GM12878 (cell line): ENCODE measurements around the gene DLG1. TPM values are rescaled to one million over a fixed set of nuclear protein-coding genes. Genes with fewer than 3 reads are reported as not detected.
A peak's percentile ranks its signal among the peaks of the same experiment; 100 is the strongest.

Source experiments
- ATAC-seq: fragments of 200-7000 bp; cut with Tn5 transposase; 3 replicates; pipeline ENCODE4 v1.9.1; 2020; ENCODE audit warnings: mild to moderate bottlenecking, moderate library complexity
- BruUV-seq: library from RNA; stranded (reverse); fragments of 400-500 nt; replicated peaks from 2 replicates; lab custom pipeline; 2021; lab: Mats Ljungman, UMichigan
- CTCF ChIA-PET: fragments of 300-600 bp; sonication (Branson Sonifier 250); formaldehyde crosslinking; extraction: SDS; loops from one replicate; lab custom pipeline; 2021; ENCODE audit warnings: inconsistent platforms; lab: Yijun Ruan, JAX
- POLR2A ChIA-PET: fragments of 350-600 bp; formaldehyde crosslinking; extraction: SDS; loops from one replicate; lab custom pipeline; 2021; ENCODE audit warnings: inconsistent platforms; lab: Charles Lee
- RAD21 ChIA-PET: fragments of 300-600 bp; sonication (Branson Sonifier 250); formaldehyde crosslinking; loops from one replicate; lab custom pipeline; 2023; ENCODE audit warnings: antibody characterized with exemption; ENCODE audit not compliant: unreplicated experiment; lab: Charles Lee
- SMC1A ChIA-PET: fragments of 300-600 bp; sonication (Branson Sonifier 250); formaldehyde crosslinking; loops from one replicate; lab custom pipeline; 2023; ENCODE audit not compliant: unreplicated experiment, uncharacterized antibody; lab: Charles Lee
- DNase-seq: peaks from one replicate; pipeline ENCODE4 v3.0.0-alpha.2; 2011; ENCODE audit warnings: low read depth, low spot score
- FAIRE-seq: peaks from 3 replicates; lab custom pipeline; 2011; peaks lifted over from hg19 to GRCh38; lab: Jason Lieb, UNC
- H2AFZ ChIP-seq: 2 replicates; pipeline ENCODE4 v1.6.0; 2011; ENCODE audit warnings: low read depth, low read length, control low read depth; ENCODE audit not compliant: control insufficient read depth
- H3K27ac ChIP-seq: 2 replicates; pipeline ENCODE4 v1.5.1; 2011; ENCODE audit warnings: control low read depth; ENCODE audit not compliant: control insufficient read depth, insufficient read depth
- H3K27me3 ChIP-seq, 2 experiments: replicated peaks in 1 of 2; 2 replicates each; pipeline versions ENCODE4 v1.6.0 to v1.6.1; 2011; ENCODE audit warnings: low read length in 1 of 2; ENCODE audit not compliant: control insufficient read depth in 2 of 2, insufficient read depth in 2 of 2
- H3K36me3 ChIP-seq, 2 experiments: 2 replicates each; pipeline ENCODE4 v1.5.1; 2011; ENCODE audit warnings: low read length in 1 of 2; ENCODE audit not compliant: control insufficient read depth in 2 of 2, insufficient read depth in 2 of 2
- H3K4me1 ChIP-seq: 2 replicates; pipeline ENCODE4 v1.6.1; 2011; ENCODE audit warnings: mild to moderate bottlenecking, low read length, moderate library complexity, mixed read lengths; ENCODE audit not compliant: control insufficient read depth, insufficient read depth
- H3K4me2 ChIP-seq: 2 replicates; pipeline ENCODE4 v1.6.0; 2011; ENCODE audit warnings: control low read depth; ENCODE audit not compliant: control insufficient read depth, insufficient read depth
- H3K4me3 ChIP-seq: fragments of 200-600 bp; sonication (generic); 2 replicates; pipeline ENCODE4 v1.5.1; 2016
- H3K79me2 ChIP-seq: 2 replicates; pipeline ENCODE4 v1.6.0; 2011; ENCODE audit warnings: low read length; ENCODE audit not compliant: control insufficient read depth, insufficient read depth
- H3K9ac ChIP-seq: 2 replicates; pipeline ENCODE4 v1.8.0; 2011; ENCODE audit warnings: low read length, control low read depth, mixed read lengths; ENCODE audit not compliant: control insufficient read depth, insufficient read depth
- H3K9me3 ChIP-seq: replicated peaks from 3 replicates; pipeline ENCODE4 v1.5.1; 2011; ENCODE audit warnings: mild to moderate bottlenecking, low read length; ENCODE audit not compliant: control insufficient read depth, insufficient read depth
- H4K20me1 ChIP-seq: 2 replicates; pipeline ENCODE4 v1.6.0; 2011; ENCODE audit not compliant: control insufficient read depth, insufficient read depth
- HCFC1 ChIP-seq: fragments of 150-350 bp; IDR thresholded peaks from 2 replicates; pipeline ENCODE4 v1.6.1; 2014; ENCODE audit warnings: low read length
- PML ChIP-seq: IDR thresholded peaks from 2 replicates; pipeline ENCODE4 v1.6.1; 2012; ENCODE audit warnings: low read length, inconsistent platforms
- POLR2AphosphoS5 ChIP-seq: IDR thresholded peaks from 2 replicates; pipeline ENCODE4 v1.6.1; 2011; ENCODE audit warnings: mild to moderate bottlenecking, low read length, inconsistent platforms
- TARDBP ChIP-seq: IDR thresholded peaks from 2 replicates; pipeline ENCODE4 v1.6.1; 2016; ENCODE audit warnings: borderline replicate concordance
- WGBS: methylation state at CpG from one replicate; pipeline ENCODE4 v1.1.6; 2016; ENCODE audit warnings: low lambda C conversion rate; ENCODE audit not compliant: insufficient replicate concordance, insufficient coverage; ENCODE audit errors: missing lambda C conversion rate; 5-methylcytosine and 5-hydroxymethylcytosine counted together
- in situ Hi-C: fragments of 300-500 bp; cut with MboI; formaldehyde crosslinking; loops from 9 replicates; pipeline ENCODE4 v1.14.3; 2018; ENCODE audit warnings: mixed read lengths
- intact Hi-C: fragments of 100-400 bp; cut with micrococcal nuclease; formaldehyde crosslinking; loops from one replicate; pipeline ENCODE4 v1.14.2; 2022; ENCODE audit not compliant: unreplicated experiment
- polyA plus RNA-seq, 11 experiments: library from polyadenylated mRNA; depleted of rRNA in 4 of 11; unstranded in 6 of 11; stranded (reverse) in 5 of 11; fragments of >200 nt; fragmentation: Nextera tagmentation in 4 of 11; fragmentation: Illumina TruSeq in 1 of 11; extraction: Ambion mirVana in 4 of 11; extraction: Trizol in 1 of 11; gene quantifications; 1 replicate in 1 of 11; 2 replicates in 10 of 11; pipeline versions ENCODE4 v1.2.1 to v1.2.3, GENCODE V29; 2011 to 2016; ENCODE audit warnings: inconsistent platforms in 2 of 11, missing spikeins in 2 of 11, low read depth in 1 of 11
- total RNA-seq, 4 experiments: library from RNA; depleted of rRNA in 3 of 4; stranded (reverse); fragments of >200 nt in 3 of 4; fragmentation: Illumina TruSeq in 1 of 4; extraction: Trizol in 1 of 4; gene quantifications; 2 replicates each; pipeline versions ENCODE4 v1.2.1 to v1.2.3, GENCODE V29; 2013 to 2021
- TF ChIP-seq, protein P1 (sequence below): IDR thresholded peaks from 2 replicates; pipeline ENCODE4 v1.6.1; 2012; ENCODE audit warnings: low read depth, low read length, improper control_type of control experiment

DLG1 gene
- total and polyA plus RNA-seq, 10 of the 15 experiments (the other 5 are each of a cell fraction or from before 2014, with no cell fraction given), result 9.2 to 63.1 (median 40.1) TPM

DNA sequence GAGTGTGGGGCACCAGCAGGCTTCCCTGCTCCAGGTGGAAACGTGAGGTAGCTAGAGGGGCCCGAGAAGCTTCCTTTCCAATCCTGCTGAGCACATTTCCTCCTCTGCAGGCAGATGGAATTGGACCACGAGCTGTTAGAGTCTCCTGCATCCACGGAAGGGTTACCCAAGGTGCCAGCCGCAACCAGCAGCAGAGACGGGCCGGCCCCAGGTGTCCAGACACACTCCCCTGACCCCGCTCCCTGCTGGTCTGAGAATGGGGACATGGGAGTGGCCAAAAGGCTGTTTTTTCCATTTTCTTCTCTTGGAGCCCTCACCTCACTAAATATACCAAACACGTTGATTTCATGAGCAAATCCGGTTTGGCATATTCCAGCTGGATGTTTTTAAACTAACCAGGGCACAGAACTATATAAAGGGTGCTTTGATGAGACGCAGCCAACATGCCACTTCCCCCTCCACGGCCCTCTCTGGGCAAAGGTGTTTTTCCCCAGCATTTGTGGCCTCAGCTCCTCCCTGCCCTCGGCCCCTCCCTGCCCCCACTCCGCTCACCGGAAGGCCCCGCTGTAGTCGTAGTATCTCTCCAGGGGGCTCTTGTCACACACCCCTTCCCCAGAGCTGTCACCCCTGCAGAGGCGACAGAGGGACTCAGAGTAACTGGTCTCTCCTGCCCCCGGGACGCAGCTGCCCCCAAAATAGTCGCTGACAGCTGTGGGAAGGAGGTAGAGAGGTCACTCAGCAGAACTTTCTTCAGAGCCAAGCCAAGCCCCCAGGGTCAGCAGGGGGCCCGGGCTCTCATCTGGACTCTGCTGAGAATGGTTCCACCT, 275.8 kb downstream of the DLG1 start (continued):
- TF ChIP-seq, protein P1, sequence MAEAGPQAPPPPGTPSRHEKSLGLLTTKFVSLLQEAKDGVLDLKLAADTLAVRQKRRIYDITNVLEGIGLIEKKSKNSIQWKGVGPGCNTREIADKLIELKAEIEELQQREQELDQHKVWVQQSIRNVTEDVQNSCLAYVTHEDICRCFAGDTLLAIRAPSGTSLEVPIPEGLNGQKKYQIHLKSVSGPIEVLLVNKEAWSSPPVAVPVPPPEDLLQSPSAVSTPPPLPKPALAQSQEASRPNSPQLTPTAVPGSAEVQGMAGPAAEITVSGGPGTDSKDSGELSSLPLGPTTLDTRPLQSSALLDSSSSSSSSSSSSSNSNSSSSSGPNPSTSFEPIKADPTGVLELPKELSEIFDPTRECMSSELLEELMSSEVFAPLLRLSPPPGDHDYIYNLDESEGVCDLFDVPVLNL, result no peak
- no peak for TF ChIP-seq POLR2AphosphoS5

DNA sequence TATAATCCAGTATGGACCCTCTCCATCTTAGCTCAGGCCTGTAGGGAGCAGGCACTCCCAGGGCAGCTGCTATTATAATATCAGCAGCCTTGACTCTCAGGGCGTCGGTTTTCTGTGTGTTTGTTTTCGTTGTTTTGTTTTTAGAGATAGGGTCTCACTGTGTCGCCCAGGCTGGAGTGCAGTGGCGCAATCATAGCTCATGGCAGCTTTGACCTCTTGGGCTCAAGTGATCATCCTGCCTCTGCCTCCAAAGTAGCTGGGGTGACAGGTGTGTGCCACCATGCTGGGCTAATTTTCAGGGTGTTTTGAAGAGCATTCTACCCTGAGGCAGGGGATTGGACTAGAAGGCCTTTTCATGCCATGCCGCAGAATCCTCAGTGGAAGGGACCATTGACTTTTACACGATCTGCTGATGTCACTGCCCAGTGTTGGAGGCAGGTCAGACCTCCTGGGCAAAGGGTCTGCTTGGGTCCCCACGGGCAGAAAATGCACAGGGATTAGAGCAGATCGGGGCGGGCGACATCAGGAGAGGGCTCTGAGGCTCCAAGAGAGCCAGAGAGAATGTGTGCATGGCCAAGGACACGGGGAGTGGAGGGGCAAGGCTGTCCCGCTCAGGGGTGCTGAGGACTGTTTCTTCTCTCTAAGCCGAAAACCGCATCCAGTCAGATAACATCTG, 276.5 kb downstream of the DLG1 start:
- Histone ChIP-seq H3K9ac (no peak overlapping the region), H3K4me2 (no peak overlapping the region)
- SMC1A ChIA-PET, result interaction anchor here (2.6 kb wide), 1 partner anchor 18 kb away, joined by 17 read pairs; no protein-coding TSS in a partner anchor

More for the DNA sequence above, 276.5 kb downstream of the DLG1 start:
- H3K27ac ChIP-seq, result no peak overlapping the region
- in situ Hi-C loops (no loop called here), intact Hi-C loops (no loop called here)
- FAIRE-seq (no peak), DNase-seq (no peak), ATAC-seq (no peak)
- no peak overlapping the region for H2AFZ ChIP-seq
- H3K9me3 ChIP-seq, result no peaks in the 10 kb centered on the region
- 92% methylated on average over 15 of the region's 15 CpGs for WGBS
- POLR2A ChIA-PET, result interaction anchor here (2.0 to 4.2 kb wide), 2 partner anchors 17 to 19 kb away, joined by 13 to 24 read pairs; no protein-coding TSS in a partner anchor
- H3K36me3 ChIP-seq, result peaks cover 0 to 14% of the 10 kb centered on the region in 2 experiments; a peak in 2 of 4 replicates
- no TSS peak for BruUV-seq
- CTCF ChIA-PET, result interaction anchor here (1.0 to 2.6 kb wide), 7 partner anchors 9 to 165 kb away, joined by 3 to 12 read pairs (median 4); no protein-coding TSS in a partner anchor
- no peaks in the 10 kb centered on the region for H3K27me3 ChIP-seq
- H3K79me2 ChIP-seq, result no peaks in the 10 kb centered on the region
- H4K20me1 ChIP-seq, result no peaks in the 10 kb centered on the region
- TF ChIP-seq TARDBP (no peak), PML (peak; percentile 33; the same call in 1 of the 2 replicates), HCFC1 (no peak)
- H3K4me3 ChIP-seq, result no peak overlapping the region
- peaks cover 22% of the 10 kb centered on the region for H3K4me1 ChIP-seq
- RAD21 ChIA-PET, result interaction anchor here (0.9 to 2.2 kb wide), 6 partner anchors 8 to 162 kb away, joined by 3 to 16 read pairs (median 5); partner anchors contain the start of gene MELTF
